Neural progenitor cell (in vitro differentiated cells): ENCODE results near the gene MARCHF2.

Experiments
- EZH2 ChIP-seq: fragments of 200-600 bp; sonication (generic); IDR thresholded peaks from 2 replicates; pipeline ENCODE4 v1.6.1; 2017; ENCODE audit warnings: antibody characterized with exemption, mild to moderate bottlenecking, moderate library complexity
- TF ChIP-seq, protein P1 (sequence below): fragments of 200-600 bp; sonication (generic); IDR thresholded peaks from 2 replicates; pipeline ENCODE4 v1.5.1; 2017; ENCODE audit warnings: antibody characterized with exemption, mild to moderate bottlenecking

- TF ChIP-seq EZH2: no peak
- TF ChIP-seq, protein P1, sequence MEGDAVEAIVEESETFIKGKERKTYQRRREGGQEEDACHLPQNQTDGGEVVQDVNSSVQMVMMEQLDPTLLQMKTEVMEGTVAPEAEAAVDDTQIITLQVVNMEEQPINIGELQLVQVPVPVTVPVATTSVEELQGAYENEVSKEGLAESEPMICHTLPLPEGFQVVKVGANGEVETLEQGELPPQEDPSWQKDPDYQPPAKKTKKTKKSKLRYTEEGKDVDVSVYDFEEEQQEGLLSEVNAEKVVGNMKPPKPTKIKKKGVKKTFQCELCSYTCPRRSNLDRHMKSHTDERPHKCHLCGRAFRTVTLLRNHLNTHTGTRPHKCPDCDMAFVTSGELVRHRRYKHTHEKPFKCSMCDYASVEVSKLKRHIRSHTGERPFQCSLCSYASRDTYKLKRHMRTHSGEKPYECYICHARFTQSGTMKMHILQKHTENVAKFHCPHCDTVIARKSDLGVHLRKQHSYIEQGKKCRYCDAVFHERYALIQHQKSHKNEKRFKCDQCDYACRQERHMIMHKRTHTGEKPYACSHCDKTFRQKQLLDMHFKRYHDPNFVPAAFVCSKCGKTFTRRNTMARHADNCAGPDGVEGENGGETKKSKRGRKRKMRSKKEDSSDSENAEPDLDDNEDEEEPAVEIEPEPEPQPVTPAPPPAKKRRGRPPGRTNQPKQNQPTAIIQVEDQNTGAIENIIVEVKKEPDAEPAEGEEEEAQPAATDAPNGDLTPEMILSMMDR: no peak
Observed at GRCh38 chr19:8373867-8374813, 39.0 kb upstream of the MARCHF2 start.
